Right ventricle myocardium superior (tissue), 1 donor: ENCODE data around the gene ZBTB26. TPM values are rescaled to one million over a fixed set of nuclear protein-coding genes. Genes with fewer than 3 reads are reported as not detected.

Experiments
- total RNA-seq: library from RNA; stranded (reverse); fragmentation: NEBNext Ultra II Directional; extraction: Animal tissue kit (Norgen Biotek cat#: 25700); gene quantifications from one replicate; pipeline ENCODE4 v1.2.1, GENCODE V29; 2021
- donor health status: DM: no; HTN: yes; CAD: no; lungs with severe emphysema.

ZBTB26 gene
- total RNA-seq, 1 donor from 2014 or later: 4.7 TPM

Other genes starting within 250 kb of the ZBTB26 start
- not detected for gene OR1L4, start 207.5 kb downstream of the ZBTB26 start, total RNA-seq
- gene OR1L6, start 189.2 kb downstream of the ZBTB26 start, total RNA-seq: not detected
- gene OR5C1, start 142.6 kb downstream of the ZBTB26 start, total RNA-seq: not detected
- gene OR1K1, start 131.4 kb downstream of the ZBTB26 start, total RNA-seq: not detected
- 7.4 TPM for gene PDCL, start 102.9 kb downstream of the ZBTB26 start, total RNA-seq
- 33.8 TPM for gene RC3H2, start 26.2 kb downstream of the ZBTB26 start, total RNA-seq
- 4.5 TPM for gene ZBTB6, start 18.2 kb downstream of the ZBTB26 start, total RNA-seq
- gene RABGAP1, start 9.5 kb upstream of the ZBTB26 start, total RNA-seq: 43.1 TPM
- gene GPR21, start 102.2 kb upstream of the ZBTB26 start, total RNA-seq: not detected